GF-D8 (cell line): Measurements from ENCODE around the gene SLC15A4.

Experiments used
- DNase-seq: peaks from one replicate; lab custom pipeline; 2025; lab: John Stamatoyannopoulos, UW

Gene SLC15A4

DNA sequence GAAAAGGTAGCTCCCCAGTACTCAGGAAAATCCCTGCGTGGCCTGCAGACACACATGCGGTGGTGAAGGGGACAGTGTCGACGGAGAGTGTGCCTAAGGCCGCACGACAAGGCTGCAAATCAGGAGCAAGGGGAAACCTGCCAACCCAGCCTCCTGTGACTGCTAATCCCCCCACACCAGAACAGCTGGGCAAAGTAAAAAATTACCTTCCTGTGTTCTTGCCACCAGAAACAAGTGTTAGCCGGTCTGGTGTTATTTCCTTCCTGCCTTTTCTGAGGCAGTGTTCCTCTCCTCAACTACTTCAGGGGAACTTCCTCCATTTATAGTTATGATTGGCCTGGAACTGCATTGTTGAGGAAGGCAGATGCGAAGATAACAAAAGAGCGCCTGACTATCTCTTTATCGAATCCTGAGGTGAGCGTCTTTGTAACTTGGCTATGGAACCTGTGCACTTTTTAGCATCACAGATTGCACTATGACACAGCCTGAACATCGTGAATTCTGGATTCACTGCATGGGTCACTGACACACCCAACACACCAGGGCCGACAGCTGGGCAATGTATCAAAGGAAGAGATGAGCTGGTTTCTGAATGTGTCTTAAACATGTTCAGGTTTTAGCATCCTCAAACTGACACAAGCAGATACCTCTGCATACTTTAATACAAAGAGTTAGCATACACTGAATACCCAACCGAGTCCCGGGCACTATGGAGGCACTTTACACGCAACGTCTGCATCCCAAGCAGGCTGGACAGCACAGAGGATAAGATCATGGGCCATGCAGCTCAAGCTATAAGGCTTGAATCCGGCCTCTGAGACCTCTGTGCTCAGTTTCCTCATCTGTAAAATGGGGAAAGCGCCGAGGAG is 28.9 kb downstream of the SLC15A4 start:
- DNase-seq: no peak

DNA sequence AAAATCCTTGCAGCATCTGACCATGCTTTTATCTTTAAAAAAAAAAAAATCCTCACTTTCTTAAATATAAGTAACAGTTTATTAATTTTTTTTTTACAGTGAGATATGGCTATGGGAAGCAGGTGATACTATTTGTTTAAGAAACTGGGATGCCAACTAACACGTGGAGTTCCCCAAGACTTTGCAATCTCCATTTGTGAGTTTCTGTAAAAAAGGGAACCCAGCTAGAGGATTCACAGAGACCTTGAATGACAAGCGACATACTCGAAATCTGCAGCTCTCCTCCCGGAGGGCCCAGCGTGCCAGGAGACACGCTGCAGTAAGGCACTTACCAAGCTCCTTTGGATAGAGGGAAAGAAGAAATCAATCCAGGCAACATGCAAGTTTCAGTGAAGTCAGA is 30.1 kb downstream of the SLC15A4 start:
- no peak for DNase-seq

DNA sequence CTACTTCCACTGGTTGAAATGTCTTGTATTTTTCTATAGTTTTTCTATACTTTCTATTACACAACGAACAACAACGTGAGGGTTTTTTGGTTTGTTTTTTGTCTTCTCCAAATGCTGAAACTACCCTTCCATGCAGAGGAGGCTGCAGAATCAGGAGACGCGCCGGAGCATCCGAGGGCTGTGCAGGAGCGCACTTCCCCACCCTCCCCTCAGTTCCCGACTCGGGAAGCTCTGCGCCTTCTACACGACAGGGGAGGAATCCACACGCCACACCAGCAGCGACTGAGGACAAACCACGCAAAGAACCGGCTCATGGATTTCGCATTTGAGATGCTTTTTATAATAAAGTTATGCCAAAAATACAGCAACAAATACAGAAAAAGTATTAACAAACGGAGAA is 30.9 kb downstream of the SLC15A4 start:
- DNase-seq: no peak

- DNase-seq: no peak
Observed at GRCh38 chr12:128792398-128792797, 31.4 kb downstream of the SLC15A4 start.

GRCh38 chr12:128791395-128792322 is 32.1 kb downstream of the SLC15A4 start:
- no peak for DNase-seq

GRCh38 chr12:128790653-128791373 is 32.9 kb downstream of the SLC15A4 start:
- DNase-seq: no peak

DNA sequence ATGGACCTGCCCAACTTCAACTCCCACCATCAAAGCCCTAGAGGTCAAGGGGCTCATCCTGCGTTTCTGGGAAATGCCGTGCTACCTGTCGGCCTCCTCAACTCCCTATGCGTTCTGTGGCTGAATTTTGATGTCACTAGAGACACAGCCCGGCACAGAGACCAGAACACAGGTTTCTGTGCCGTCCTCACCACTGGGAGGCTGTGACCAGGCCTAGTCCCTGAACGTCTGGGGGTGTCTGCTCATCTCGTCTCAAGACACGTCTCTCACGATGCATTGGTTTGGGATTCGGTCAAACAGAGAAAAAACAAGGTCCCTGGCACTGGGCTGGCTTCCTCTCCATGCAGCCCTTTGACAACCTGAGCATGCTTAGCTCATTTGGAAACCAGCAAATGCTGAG is 33.5 kb downstream of the SLC15A4 start:
- DNase-seq: no peak

GRCh38 chr12:128789356-128789929 is 34.3 kb downstream of the SLC15A4 start:
- DNase-seq: no peak

DNA sequence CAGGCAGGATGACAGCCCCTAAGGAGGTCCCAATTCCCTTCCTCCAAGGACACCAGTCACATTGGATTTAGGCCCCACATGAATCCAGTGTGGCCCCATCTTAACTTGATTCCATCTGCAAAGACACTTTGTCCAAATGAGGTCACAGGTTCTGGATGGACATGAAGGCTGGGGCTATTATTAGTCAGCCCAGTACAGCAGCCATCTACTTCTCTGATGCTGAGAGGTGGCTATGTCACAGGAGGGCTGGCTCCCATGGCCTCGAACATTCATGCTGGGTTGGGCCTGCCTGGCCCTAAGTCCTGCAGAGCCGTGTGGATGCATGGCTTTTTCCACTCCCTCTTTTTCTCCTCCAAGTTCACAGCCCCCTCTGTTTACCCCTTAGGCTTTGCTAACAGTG is 35.9 kb downstream of the SLC15A4 start:
- DNase-seq: no peak

DNA sequence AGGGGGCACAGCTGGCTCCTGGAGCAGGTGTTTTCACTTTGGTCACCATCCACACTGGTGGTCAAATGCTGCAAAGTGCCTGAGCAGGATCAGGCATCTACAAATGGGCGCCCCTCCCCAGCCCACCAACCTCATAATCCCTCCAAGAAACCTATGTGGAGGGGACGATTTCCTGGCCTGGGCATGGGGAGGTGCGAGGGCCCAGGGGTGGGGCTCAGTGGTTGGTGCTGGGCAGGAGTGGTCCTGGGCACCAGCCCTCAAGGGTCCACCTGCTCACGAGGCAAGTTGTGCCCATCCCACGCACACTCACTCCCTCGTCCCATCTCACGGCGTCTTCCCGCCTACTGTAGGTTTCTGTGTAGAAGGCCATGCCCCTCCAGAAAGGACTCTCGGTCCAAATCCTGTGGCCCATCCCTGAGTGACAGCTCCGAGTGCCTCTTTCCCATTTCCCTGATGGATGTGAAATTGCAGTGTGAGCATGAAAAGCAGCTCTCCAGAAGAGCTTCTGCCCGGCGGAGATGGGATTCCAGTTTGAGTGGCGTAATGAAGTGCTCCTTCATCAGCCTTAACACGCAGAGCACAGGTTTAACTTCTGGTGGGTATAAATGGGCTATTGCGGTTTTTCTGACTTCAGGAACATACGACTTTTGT is 36.9 kb downstream of the SLC15A4 start:
- DNase-seq: no peak

GRCh38 chr12:128784030-128784760 is 39.6 kb downstream of the SLC15A4 start:
- DNase-seq: no peak

DNA sequence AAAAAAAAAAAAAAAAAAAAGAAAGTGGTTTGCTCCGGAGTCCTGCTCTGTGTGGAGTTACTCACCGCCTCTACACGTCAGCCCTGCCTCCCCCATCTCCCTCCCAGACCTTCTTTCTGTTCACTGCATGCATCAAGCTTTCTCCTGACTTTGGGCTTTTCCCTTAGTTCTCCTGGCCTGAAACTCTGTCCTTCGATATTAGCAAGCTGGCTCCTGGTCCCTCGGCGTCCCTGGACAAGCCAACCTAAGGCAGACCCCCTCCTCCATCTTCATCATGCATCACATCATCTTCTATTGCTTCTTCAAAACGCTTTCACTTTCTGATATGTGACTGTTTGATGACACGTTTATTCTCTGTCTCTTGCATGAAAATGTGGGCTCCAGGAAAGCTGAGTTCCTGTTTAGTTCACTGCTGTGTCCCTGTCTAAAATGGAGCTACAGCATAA is 40.6 kb downstream of the SLC15A4 start:
- no peak for DNase-seq

DNA sequence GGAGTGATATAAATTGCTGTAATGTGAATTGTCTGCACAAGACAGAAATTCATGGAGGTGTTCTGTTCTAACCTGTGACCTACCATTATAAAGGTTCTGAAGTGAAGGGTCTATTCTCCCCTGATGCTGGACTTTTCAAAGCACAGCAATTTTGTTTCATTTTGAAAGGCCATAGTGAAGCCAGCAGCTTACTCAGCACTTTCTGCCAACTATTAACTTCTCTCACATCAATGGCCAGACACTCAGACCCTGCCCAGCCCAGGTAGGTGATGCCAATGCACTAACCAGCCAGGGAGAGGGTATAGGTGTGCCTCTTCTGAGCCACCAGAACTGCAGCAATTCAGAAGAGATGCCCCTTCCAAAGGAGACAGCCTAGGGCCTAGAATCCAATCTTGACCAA is 43.9 kb downstream of the SLC15A4 start:
- DNase-seq: no peak

GRCh38 chr12:128772249-128772648 is 51.5 kb downstream of the SLC15A4 start:
- no peak for DNase-seq

DNA sequence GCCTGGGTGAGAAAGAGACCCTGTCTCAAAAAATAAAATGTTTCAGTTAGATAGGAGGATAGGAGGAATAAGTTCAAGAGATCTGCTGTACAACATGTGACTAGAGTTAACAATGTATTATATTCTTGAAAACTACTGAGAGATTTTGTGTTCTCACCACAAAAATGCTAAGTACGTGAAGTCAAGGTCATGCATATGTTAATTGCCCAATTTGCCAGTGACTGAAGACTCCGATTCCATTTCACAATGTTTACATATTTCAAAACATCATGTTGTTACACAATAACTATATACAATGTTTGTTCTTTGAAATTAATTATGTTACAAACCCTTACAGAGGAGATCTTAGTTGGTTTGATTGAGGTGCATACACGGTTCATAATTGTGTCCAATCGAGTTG is 52.1 kb downstream of the SLC15A4 start:
- no peak for DNase-seq

GRCh38 chr12:128767518-128767917 is 56.2 kb downstream of the SLC15A4 start:
- DNase-seq: no peak

DNA sequence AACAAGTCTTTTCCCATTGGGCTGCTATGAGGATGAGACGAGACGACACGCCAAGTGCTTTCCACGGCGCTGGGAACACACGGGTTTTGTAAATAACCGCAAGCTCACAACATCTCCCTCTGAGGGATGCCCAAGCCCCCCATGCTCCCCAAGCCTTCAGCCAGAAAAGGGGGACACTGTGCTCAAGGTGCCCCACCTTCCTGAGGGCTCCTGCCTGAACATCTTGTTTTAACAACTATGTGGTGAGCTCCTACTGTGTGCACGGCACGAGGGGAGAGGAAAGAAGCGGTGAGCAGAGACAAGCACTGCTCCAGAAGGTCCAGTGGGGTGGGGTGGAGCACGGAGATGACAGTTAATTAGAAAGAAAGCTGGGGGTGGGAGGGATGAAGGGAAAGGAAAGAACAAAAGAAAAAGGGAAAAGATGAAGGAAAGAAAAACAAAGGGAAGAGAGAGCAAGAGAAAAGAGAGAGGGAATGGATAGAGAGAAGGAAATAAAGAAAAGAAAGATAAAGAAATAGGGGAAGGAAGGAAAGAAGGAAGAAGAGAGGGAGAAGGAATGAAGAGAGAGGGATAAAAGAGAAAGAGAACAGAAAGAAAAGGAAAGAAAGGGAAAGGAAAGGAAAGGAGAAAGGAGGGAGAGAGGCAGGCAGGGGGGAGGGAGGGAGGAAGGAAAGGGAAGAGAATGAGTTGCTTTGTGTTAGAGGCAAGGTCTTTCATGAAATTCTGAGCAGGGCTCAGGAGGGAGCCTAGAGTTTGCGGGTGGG is 56.8 kb downstream of the SLC15A4 start:
- no peak for DNase-seq

- DNase-seq: no peak
Observed at GRCh38 chr12:128763395-128763794, 60.4 kb downstream of the SLC15A4 start.

GRCh38 chr12:128761379-128761790 is 62.4 kb downstream of the SLC15A4 start:
- no peak for DNase-seq

DNA sequence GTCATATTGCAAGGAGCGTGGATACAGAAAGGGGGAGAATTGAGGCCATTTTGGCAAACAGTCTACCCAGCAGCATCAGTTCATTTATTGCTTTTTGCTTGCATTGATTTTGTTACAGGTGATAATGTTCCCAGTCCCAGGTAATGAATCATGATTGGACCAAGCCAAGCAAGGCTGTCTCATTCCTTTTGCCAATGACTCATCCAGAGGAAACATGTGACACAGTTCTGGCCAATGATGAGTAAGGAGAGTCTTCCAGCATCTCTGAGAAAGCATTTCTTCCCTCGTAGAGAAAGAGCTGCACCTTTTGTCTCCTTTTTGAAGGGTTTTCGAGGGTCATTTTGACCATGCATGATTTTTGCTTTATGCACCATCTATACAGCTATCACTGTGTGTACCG is 68.2 kb downstream of the SLC15A4 start:
- DNase-seq: no peak
